Small intestine (tissue), 7 donors: Measurements from ENCODE around the gene LPIN1. TPM values are rescaled to one million over a fixed set of nuclear protein-coding genes. Genes with fewer than 3 reads are reported as not detected.
"Not testable (repeated sequence)": the region's sequence is repeated elsewhere in the genome, so short reads cannot be mapped to it uniquely, and the experiment has no call there.

ENCODE experiments used
- DNase-seq, 2 donors: peaks; one replicate each; pipeline versions ENCODE4 v3.0.0 to v3.0.0-alpha.2; 2013
- FAIRE-seq: peaks from 2 replicates; lab custom pipeline; 2012; peaks lifted over from hg19 to GRCh38; lab: Jason Lieb, UNC
- H3K27ac ChIP-seq, 3 donors: one replicate each; pipeline ENCODE4 v1.5.1; 2013; ENCODE audit warnings: low read length in 2 of 3, mild to moderate bottlenecking in 2 of 3, control low read depth in 1 of 3, inconsistent platforms in 1 of 3, low read depth in 1 of 3, moderate library complexity in 1 of 3
- H3K27me3 ChIP-seq, 3 donors: one replicate each; pipeline ENCODE4 v1.6.1; 2013; ENCODE audit warnings: low read length in 3 of 3, inconsistent platforms in 1 of 3; ENCODE audit not compliant: control insufficient read depth in 3 of 3, insufficient read depth in 3 of 3
- H3K36me3 ChIP-seq, 3 donors: one replicate each; pipeline ENCODE4 v1.6.1; 2013; ENCODE audit warnings: low read length in 3 of 3, inconsistent platforms in 1 of 3, low read depth in 1 of 3, mild to moderate bottlenecking in 1 of 3, moderate library complexity in 1 of 3; ENCODE audit not compliant: control insufficient read depth in 3 of 3, insufficient read depth in 2 of 3
- H3K4me1 ChIP-seq, 3 donors: one replicate each; pipeline ENCODE4 v1.6.1; 2013; ENCODE audit warnings: low read length in 2 of 3, inconsistent platforms in 1 of 3, low read depth in 1 of 3, mild to moderate bottlenecking in 1 of 3, moderate library complexity in 1 of 3; ENCODE audit not compliant: control insufficient read depth in 3 of 3, insufficient read depth in 2 of 3
- H3K4me3 ChIP-seq, 3 donors: one replicate each; pipeline ENCODE4 v1.5.1; 2013; ENCODE audit warnings: low read length in 3 of 3, control low read depth in 1 of 3, inconsistent platforms in 1 of 3, low read depth in 1 of 3, mild to moderate bottlenecking in 1 of 3, moderate library complexity in 1 of 3
- H3K9me3 ChIP-seq, 2 donors: one replicate each; pipeline ENCODE4 v1.6.1; 2013; ENCODE audit warnings: low read depth in 1 of 2, low read length in 1 of 2; ENCODE audit not compliant: control insufficient read depth in 2 of 2, insufficient read depth in 1 of 2
- WGBS, 3 donors: extraction: QIAGEN DNeasy Blood & Tissue Kit; methylation state at CpG; one replicate each; pipeline ENCODE4 v1.1.7; 2013; 5-methylcytosine and 5-hydroxymethylcytosine counted together
- polyA plus RNA-seq, 4 donors: library from polyadenylated mRNA; stranded (reverse) in 3 of 4; unstranded in 1 of 4; fragments of 200-250 nt in 3 of 4; fragments of 120-200 nt in 1 of 4; gene quantifications; one replicate each; pipeline versions ENCODE4 v1.2.1 to v1.2.3, GENCODE V29; 2013
- donor health status: healthy with polysubstance abuse.
- donor health status: control.
- donor health status: control.
- donor health status: Bipolar disorder and iron deficiency.
- donor health status: healthy.

The LPIN1 gene
- polyA plus RNA-seq, 4 donors, result 7.2 to 17.1 (median 8.5) TPM

GRCh38 chr2:11731214-11731984, 15.0 kb upstream of the LPIN1 start:
- not testable (repeated sequence) for FAIRE-seq
- 87 to 89% (median 89%) methylated on average over 4 of the region's 4 CpGs for WGBS, 3 donors

DNA sequence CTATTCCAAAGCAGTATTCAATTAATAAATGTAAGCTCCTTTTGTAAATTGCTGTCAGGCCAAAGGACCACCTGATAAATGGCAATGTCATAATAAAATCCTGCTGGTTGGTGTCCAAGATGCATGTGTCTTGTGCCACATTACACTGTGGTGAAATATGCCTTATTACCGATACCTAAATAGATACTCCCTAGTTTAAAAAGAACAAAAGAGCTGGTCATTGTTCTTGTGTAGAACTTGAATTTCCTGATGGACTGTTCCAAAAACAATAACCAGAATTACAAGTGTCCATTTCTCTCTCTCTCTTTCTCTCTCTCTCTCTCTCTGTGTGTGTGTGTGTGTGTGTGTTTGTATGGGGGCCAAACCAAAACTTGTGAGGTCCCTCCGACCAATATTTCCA, 13.8 kb upstream of the LPIN1 start:
- Histone ChIP-seq H3K27ac (no peak overlapping the region), H3K27me3 (no peaks in the 10 kb centered on the region), H3K4me1 (peaks cover 0 to 5% (median 0%) of the 10 kb centered on the region in 3 donors), H3K9me3 (no peaks in the 10 kb centered on the region), H3K4me3 (no peak overlapping the region), H3K36me3 (no peaks in the 10 kb centered on the region)
- WGBS, 3 donors, result 87 to 94% (median 88%) methylated on average over 2 of the region's 2 CpGs
- FAIRE-seq (no peak), DNase-seq (no peak)

More at GRCh38 chr2:11731214-11731984, 15.0 kb upstream of the LPIN1 start:
- not testable (repeated sequence) for H3K27ac ChIP-seq, H3K27me3 ChIP-seq, H3K4me3 ChIP-seq, H3K36me3 ChIP-seq, H3K4me1 ChIP-seq, DNase-seq, H3K9me3 ChIP-seq

- WGBS, 3 donors, result 88 to 92% (median 89%) methylated on average over 2 of the region's 2 CpGs
- not testable (repeated sequence) for H3K9me3 ChIP-seq, FAIRE-seq
Measured at GRCh38 chr2:11737852-11738251, 8.6 kb upstream of the LPIN1 start.

DNA sequence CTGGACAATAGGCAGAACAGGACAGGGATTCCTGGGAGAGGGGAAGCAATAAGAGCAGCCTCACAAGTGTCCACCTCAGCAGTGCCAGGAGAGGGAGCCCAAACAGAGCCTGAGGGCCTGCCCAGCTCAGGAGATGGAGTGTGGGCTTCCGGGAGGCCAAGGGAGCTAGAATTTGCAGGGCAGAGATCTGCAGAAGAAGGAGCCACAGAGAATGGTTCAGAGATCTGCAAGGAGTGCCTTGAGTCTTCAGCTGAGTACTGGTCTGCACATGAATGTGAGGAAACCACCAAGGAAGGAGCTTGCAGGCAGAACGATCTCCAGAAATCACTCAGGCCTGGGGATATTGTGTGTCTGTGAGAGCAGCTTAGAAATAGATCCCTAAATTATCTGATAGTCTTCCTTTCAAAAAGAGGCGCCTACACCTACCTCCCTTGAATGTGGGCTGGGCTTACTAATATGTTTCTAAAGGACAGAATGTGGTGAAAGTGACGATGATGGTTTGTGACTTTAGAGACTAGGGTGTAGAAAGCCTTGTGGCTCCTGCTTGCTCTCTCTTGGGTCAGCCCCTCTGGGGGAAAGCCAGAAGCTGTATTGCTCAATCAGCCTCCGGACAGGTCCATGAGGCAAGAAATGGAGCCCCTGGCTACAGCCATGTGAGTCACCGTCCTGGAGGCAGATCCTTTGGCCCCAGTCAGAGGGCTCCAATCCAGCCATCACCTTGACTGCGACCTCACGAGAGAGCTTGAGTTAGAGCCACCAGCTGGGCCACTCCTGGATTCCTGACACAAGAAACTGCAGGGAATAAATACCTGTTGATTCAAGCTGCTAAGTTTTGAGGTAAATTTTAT, 7.6 kb upstream of the LPIN1 start:
- Histone ChIP-seq H3K27me3 (no peaks in the 10 kb centered on the region), H3K36me3 (no peaks in the 10 kb centered on the region), H3K27ac (no peak overlapping the region), H3K4me3 (no peak overlapping the region), H3K4me1 (peaks cover 0 to 13% (median 4%) of the 10 kb centered on the region in 3 donors), H3K9me3 (no peaks in the 10 kb centered on the region)
- WGBS, 3 donors, result 68 to 72% (median 69%) methylated on average over 8 of the region's 8 CpGs
- DNase-seq, result peak; percentile 51 to 60
- FAIRE-seq, result no peak

More at GRCh38 chr2:11737852-11738251, 8.6 kb upstream of the LPIN1 start:
- H3K4me1 ChIP-seq, H3K4me3 ChIP-seq, DNase-seq, H3K27me3 ChIP-seq, H3K27ac ChIP-seq, H3K36me3 ChIP-seq: not testable (repeated sequence)

GRCh38 chr2:11740723-11741122, 5.7 kb upstream of the LPIN1 start:
- WGBS, 3 donors, result 83 to 93% (median 93%) methylated on average over 3 of the region's 3 CpGs
- no peak for FAIRE-seq
- no peak overlapping the region for H3K4me3 ChIP-seq
- no peak overlapping the region for H3K27ac ChIP-seq
- DNase-seq, result no peak
- no peaks in the 10 kb centered on the region for H3K9me3 ChIP-seq
- H3K36me3 ChIP-seq, result no peaks in the 10 kb centered on the region
- peaks cover 4 to 17% (median 4%) of the 10 kb centered on the region in 3 donors for H3K4me1 ChIP-seq
- H3K27me3 ChIP-seq, result no peaks in the 10 kb centered on the region

DNA sequence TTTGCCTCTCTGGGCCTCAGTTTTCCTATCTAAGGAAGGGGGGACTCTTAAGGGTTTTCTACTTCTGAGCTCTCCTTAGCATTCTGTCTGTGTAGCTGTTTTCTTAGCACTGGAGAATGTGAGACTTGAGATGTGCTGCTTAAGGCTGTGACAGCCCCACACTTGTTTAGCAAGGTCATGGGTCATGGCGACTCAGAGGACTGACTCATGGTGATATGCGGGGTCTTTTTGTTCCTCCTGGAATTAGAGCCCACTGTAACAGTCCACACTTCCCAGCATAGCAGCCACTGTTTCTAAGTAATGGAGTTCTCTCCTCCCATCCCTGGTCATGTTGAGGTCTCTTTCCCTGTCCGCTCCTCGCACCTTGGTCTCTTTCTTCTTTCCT, 4.1 kb upstream of the LPIN1 start:
- FAIRE-seq, result no peak
- DNase-seq, result no peak
- Histone ChIP-seq H3K36me3 (no peaks in the 10 kb centered on the region), H3K9me3 (no peaks in the 10 kb centered on the region), H3K27me3 (no peaks in the 10 kb centered on the region), H3K4me3 (no peak overlapping the region), H3K4me1 (peaks cover 6 to 24% (median 8%) of the 10 kb centered on the region in 3 donors), H3K27ac (no peak overlapping the region)
- WGBS, 3 donors, result 93 to 95% (median 94%) methylated on average over 4 of the region's 4 CpGs

- Histone ChIP-seq H3K4me3 (no peak overlapping the region), H3K27ac (no peak overlapping the region), H3K4me1 (peaks cover 6 to 29% (median 8%) of the 10 kb centered on the region in 3 donors), H3K27me3 (no peaks in the 10 kb centered on the region), H3K9me3 (no peaks in the 10 kb centered on the region), H3K36me3 (no peaks in the 10 kb centered on the region)
- 80 to 86% (median 83%) methylated on average over 16 of the region's 16 CpGs for WGBS, 3 donors
- DNase-seq, result no peak
- FAIRE-seq, result no peak
Measured at GRCh38 chr2:11742702-11743357, 3.6 kb upstream of the LPIN1 start.

- Histone ChIP-seq H3K27me3 (no peaks in the 10 kb centered on the region), H3K36me3 (no peaks in the 10 kb centered on the region), H3K9me3 (no peaks in the 10 kb centered on the region), H3K4me3 (no peak overlapping the region), H3K4me1 (peaks cover 6 to 33% (median 8%) of the 10 kb centered on the region in 3 donors), H3K27ac (peak overlapping the region in 2 of 3 donors; percentile 33 to 86)
- WGBS, 3 donors, result 39 to 76% (median 44%) methylated on average over 7 of the region's 7 CpGs
- FAIRE-seq (no peak), DNase-seq (no peak)
Measured at GRCh38 chr2:11743366-11743765, 3.1 kb upstream of the LPIN1 start.
